ENCODE results near the gene REEP6. TPM values are rescaled to one million over a fixed set of nuclear protein-coding genes. Genes with fewer than 3 reads are reported as not detected.

REEP6 gene
- total RNA-seq, 1 experiment from 2014 or later = 9.2 TPM

GRCh38 chr19:1446713-1447481 is 44.1 kb upstream of the REEP6 start:
- H3K9me3 ChIP-seq (ENCODE audit: control insufficient read depth, insufficient read depth, low read depth, low read length) = no peaks in the 10 kb centered on the region
- no peaks in the 10 kb centered on the region; the same call in 1 of the 2 replicates for H3K36me3 ChIP-seq (ENCODE audit: control insufficient read depth, insufficient read depth, low read length)
- no peak for TF ChIP-seq CTCF (IDR thresholded peaks at IDR 0.05)
- TF ChIP-seq REST (IDR thresholded peaks at IDR 0.05; ENCODE audit: insufficient read depth in 1 of 2, low read depth in 2 of 2, low read length in 1 of 2) = peak; percentile 96 to 97
- TF ChIP-seq SIN3A (IDR thresholded peaks at IDR 0.05; ENCODE audit: borderline replicate concordance, insufficient read depth, low read depth, low read length) = 0 out of 2 replicates have a peak, but pooled peaks have one; percentile 38
- no peak for TF ChIP-seq TCF7L2 (IDR thresholded peaks at IDR 0.05; ENCODE audit: low read depth, low read length)
- TF ChIP-seq POLR2AphosphoS5 (IDR thresholded peaks at IDR 0.05; ENCODE audit: low read depth, low read length) = no peak
- intact Hi-C loops (cut with micrococcal nuclease; ENCODE audit: unreplicated experiment) (no loop called here), in situ Hi-C loops (cut with HindIII; ENCODE audit: low pct_unique_long_range_greater_than_20kb, low sequenced_read_pairs) (no loop called here)
- ATAC-seq = no peak
- H3K4me1 ChIP-seq (ENCODE audit: control insufficient read depth, insufficient read depth, low read length) = peaks cover 26% of the 10 kb centered on the region
- DNase-seq (ENCODE audit: low read depth, low spot score) = no peak
- POLR2A ChIA-PET = no interaction called here
- H3K27ac ChIP-seq (ENCODE audit: low read length) = no peak overlapping the region; the same call in 1 of the 2 replicates
- CTCF ChIA-PET = no interaction called here
- H3K27me3 ChIP-seq (ENCODE audit: control insufficient read depth, insufficient read depth, low read length) = no peaks in the 10 kb centered on the region
- H3K4me3 ChIP-seq (ENCODE audit: low read depth in 2 of 2, low read length in 2 of 2) = peak overlapping the region; percentile 50 to 52
- BruUV-seq (replicated peaks) = no TSS peak

- in situ Hi-C loops (cut with HindIII; ENCODE audit: low pct_unique_long_range_greater_than_20kb, low sequenced_read_pairs) (no loop called here), intact Hi-C loops (cut with micrococcal nuclease; ENCODE audit: unreplicated experiment) (no loop called here)
- POLR2A ChIA-PET = no interaction called here
- H3K36me3 ChIP-seq (ENCODE audit: control insufficient read depth, insufficient read depth, low read length) = no peaks in the 10 kb centered on the region
- no peaks in the 10 kb centered on the region for H3K27me3 ChIP-seq (ENCODE audit: control insufficient read depth, insufficient read depth, low read length)
- CTCF ChIA-PET = interaction anchor here (0.6 kb wide), 1 partner anchor 345 kb away, joined by 10 read pairs; no protein-coding TSS in a partner anchor
- H3K27ac ChIP-seq (ENCODE audit: low read length) = no peak overlapping the region
- no peak for DNase-seq (ENCODE audit: low read depth, low spot score)
- H3K9me3 ChIP-seq (ENCODE audit: control insufficient read depth, insufficient read depth, low read depth, low read length) = no peaks in the 10 kb centered on the region
- H3K4me3 ChIP-seq (ENCODE audit: low read depth in 2 of 2, low read length in 2 of 2) = peak overlapping the region; percentile 50 to 52; a peak in 3 of 4 replicates
- ATAC-seq = no peak
- peaks cover 19% of the 10 kb centered on the region for H3K4me1 ChIP-seq (ENCODE audit: control insufficient read depth, insufficient read depth, low read length)
- TF ChIP-seq POLR2AphosphoS5 (IDR thresholded peaks at IDR 0.05; ENCODE audit: low read depth, low read length) (no peak), SIN3A (IDR thresholded peaks at IDR 0.05; ENCODE audit: borderline replicate concordance, insufficient read depth, low read depth, low read length) (no peak), CTCF (IDR thresholded peaks at IDR 0.05) (no peak), REST (IDR thresholded peaks at IDR 0.05; ENCODE audit: insufficient read depth in 1 of 2, low read depth in 2 of 2, low read length in 1 of 2) (no peak), TCF7L2 (IDR thresholded peaks at IDR 0.05; ENCODE audit: low read depth, low read length) (no peak)
- no TSS peak for BruUV-seq (replicated peaks)
These were observed 43.5 kb upstream of the REEP6 start for GRCh38 chr19:1447504-1447903.

Measured in Panc1 (cell line).